GM12891 (cell line): Measurements from ENCODE around the gene CARF.

Experiments used
- PAX5 ChIP-seq: IDR thresholded peaks from 2 replicates; pipeline ENCODE4 v1.6.1; 2011; ENCODE audit warnings: low read length, moderate library complexity, mild to moderate bottlenecking; ENCODE audit not compliant: insufficient read depth, severe bottlenecking
- POLR2A ChIP-seq: IDR thresholded peaks from 2 replicates; pipeline ENCODE4 v1.6.1; 2011; ENCODE audit warnings: low read depth, low read length, control low read depth
- POLR2AphosphoS5 ChIP-seq: IDR thresholded peaks from 2 replicates; pipeline ENCODE4 v1.6.1; 2011; ENCODE audit warnings: low read depth, low read length, control low read depth
- SPI1 ChIP-seq: IDR thresholded peaks from 2 replicates; pipeline ENCODE4 v1.6.1; 2011; ENCODE audit warnings: low read depth, low read length, control low read depth
- TAF1 ChIP-seq: IDR thresholded peaks from 2 replicates; pipeline ENCODE4 v1.6.1; 2011; ENCODE audit warnings: low read depth, low read length, control low read depth

DNA sequence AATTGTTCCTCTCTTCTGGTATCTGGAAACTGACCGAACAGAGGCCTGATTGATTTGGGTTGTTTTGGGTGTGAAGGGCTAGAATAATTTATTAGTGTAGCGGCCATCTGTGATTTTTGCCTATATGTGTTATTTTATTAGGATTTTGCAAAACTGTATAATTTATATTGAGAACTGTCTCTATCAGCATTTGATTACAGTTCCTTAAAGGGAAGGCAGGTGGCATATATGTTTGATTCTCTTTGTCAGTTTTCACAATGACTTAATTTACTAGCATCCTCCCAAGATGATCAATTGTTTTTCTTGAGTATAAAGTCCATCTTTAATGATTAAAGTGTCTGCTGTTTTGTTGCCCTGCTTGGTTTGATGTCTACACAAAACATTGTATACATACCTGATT is 107.1 kb downstream of the CARF start:
- no peak for TF ChIP-seq POLR2A
- TF ChIP-seq POLR2AphosphoS5, result no peak
- no peak for TF ChIP-seq TAF1
- TF ChIP-seq SPI1, result no peak
- no peak for TF ChIP-seq PAX5
